H9 (cell line): Measurements from ENCODE around the gene TMCC2. TPM values are rescaled to one million over a fixed set of nuclear protein-coding genes. Genes with fewer than 3 reads are reported as not detected.

Source experiments
- DNase-seq: peaks from one replicate; pipeline ENCODE4 v3.0.0-alpha.2; 2017
- H2AFZ ChIP-seq: one replicate; pipeline ENCODE4 v1.6.1; 2013; ENCODE audit warnings: mild to moderate bottlenecking, low read length, control low read depth, moderate library complexity
- H2AK5ac ChIP-seq: 2 replicates; pipeline ENCODE4 v1.6.1; 2013; ENCODE audit warnings: low read length, control low read depth, mixed read lengths; ENCODE audit not compliant: insufficient read length
- H2BK120ac ChIP-seq: one replicate; pipeline ENCODE4 v1.6.1; 2013; ENCODE audit warnings: low read depth, mild to moderate bottlenecking, low read length, control low read depth, inconsistent platforms; ENCODE audit not compliant: poor library complexity, severe bottlenecking
- H2BK12ac ChIP-seq: 2 replicates; pipeline ENCODE4 v1.6.1; 2013; ENCODE audit warnings: low read length, control low read depth, mixed read lengths, low read depth; ENCODE audit not compliant: insufficient read length
- H2BK15ac ChIP-seq: 2 replicates; pipeline ENCODE4 v1.6.1; 2013; ENCODE audit warnings: low read depth, low read length, control low read depth
- H2BK20ac ChIP-seq: one replicate; pipeline ENCODE4 v1.6.1; 2013; ENCODE audit warnings: low read depth, mild to moderate bottlenecking, low read length, control low read depth, inconsistent platforms; ENCODE audit not compliant: poor library complexity, severe bottlenecking
- H2BK5ac ChIP-seq: 2 replicates; pipeline ENCODE4 v1.6.1; 2013; ENCODE audit warnings: low read length, control low read depth, mixed read lengths; ENCODE audit not compliant: insufficient read length
- H3K14ac ChIP-seq: 2 replicates; pipeline ENCODE4 v1.6.1; 2013; ENCODE audit warnings: low read length, control low read depth; ENCODE audit not compliant: insufficient read depth
- H3K18ac ChIP-seq: 2 replicates; pipeline ENCODE4 v1.6.1; 2013; ENCODE audit warnings: low read depth, mild to moderate bottlenecking, mixed read lengths, low read length, control low read depth; ENCODE audit not compliant: insufficient read length
- H3K23ac ChIP-seq: 2 replicates; pipeline ENCODE4 v1.6.1; 2013; ENCODE audit warnings: low read length, control low read depth, mixed read lengths, low read depth; ENCODE audit not compliant: insufficient read length
- H3K23me2 ChIP-seq: 2 replicates; pipeline ENCODE4 v1.6.1; 2013; ENCODE audit warnings: low read depth, mild to moderate bottlenecking, mixed read lengths, low read length, control low read depth; ENCODE audit not compliant: insufficient read length, poor library complexity, severe bottlenecking
- H3K27ac ChIP-seq: 2 replicates; pipeline ENCODE4 v1.5.1; 2013; ENCODE audit warnings: low read length, control low read depth, mixed read lengths, low read depth; ENCODE audit not compliant: insufficient read length
- H3K27me3 ChIP-seq: 2 replicates; pipeline ENCODE4 v1.6.1; 2013; ENCODE audit warnings: low read length, control low read depth, inconsistent platforms; ENCODE audit not compliant: insufficient read depth
- H3K4ac ChIP-seq: 2 replicates; pipeline ENCODE4 v1.6.1; 2013; ENCODE audit warnings: low read depth, mild to moderate bottlenecking, control low read depth, inconsistent platforms, low read length, moderate library complexity
- H3K4me1 ChIP-seq: 2 replicates; pipeline ENCODE4 v1.6.1; 2013; ENCODE audit warnings: low read length, control low read depth, inconsistent platforms; ENCODE audit not compliant: insufficient read depth
- H3K4me2 ChIP-seq: 2 replicates; pipeline ENCODE4 v1.6.1; 2013; ENCODE audit warnings: low read length, control low read depth, mixed read lengths; ENCODE audit not compliant: insufficient read length, insufficient read depth
- H3K56ac ChIP-seq: 2 replicates; pipeline ENCODE4 v1.6.1; 2013; ENCODE audit warnings: low read depth, mild to moderate bottlenecking, mixed read lengths, low read length, control low read depth; ENCODE audit not compliant: insufficient read length
- H3K79me1 ChIP-seq: 2 replicates; pipeline ENCODE4 v1.6.1; 2013; ENCODE audit warnings: low read depth, mild to moderate bottlenecking, moderate library complexity, low read length, control low read depth, inconsistent platforms; ENCODE audit not compliant: insufficient read depth, poor library complexity, severe bottlenecking
- H3K79me2 ChIP-seq: 2 replicates; pipeline ENCODE4 v1.6.1; 2013; ENCODE audit warnings: low read length, control low read depth, inconsistent platforms; ENCODE audit not compliant: insufficient read depth
- H3K9ac ChIP-seq: 2 replicates; pipeline ENCODE4 v1.6.1; 2013; ENCODE audit warnings: low read length, control low read depth, mixed read lengths; ENCODE audit not compliant: insufficient read length; ENCODE audit errors: extremely low read depth
- H3K9me3 ChIP-seq: one replicate; pipeline ENCODE4 v1.6.1; 2013; ENCODE audit warnings: low read depth, low read length, inconsistent platforms; ENCODE audit not compliant: control insufficient read depth
- H3T11ph ChIP-seq: one replicate; pipeline ENCODE4 v1.6.1; 2013; ENCODE audit warnings: mild to moderate bottlenecking, low read length, control low read depth, inconsistent platforms
- H4K20me1 ChIP-seq: one replicate; pipeline ENCODE4 v1.6.1; 2013; ENCODE audit not compliant: control insufficient read depth, insufficient read length, insufficient read depth
- H4K5ac ChIP-seq: 2 replicates; pipeline ENCODE4 v1.6.1; 2013; ENCODE audit warnings: low read depth, mild to moderate bottlenecking, mixed read lengths, low read length, control low read depth; ENCODE audit not compliant: insufficient read length
- H4K8ac ChIP-seq: replicated peaks from 2 replicates; pipeline ENCODE4 v1.6.1; 2013; ENCODE audit warnings: low read length, control low read depth, mixed read lengths, low read depth; ENCODE audit not compliant: insufficient read length
- H4K91ac ChIP-seq: 2 replicates; pipeline ENCODE4 v1.6.1; 2013; ENCODE audit warnings: low read depth, mild to moderate bottlenecking, moderate library complexity, mixed read lengths, low read length, control low read depth; ENCODE audit not compliant: insufficient read length
- H3K27ac Mint-ChIP-seq, 3 experiments: 2 replicates in 2 of 3; 3 replicates in 1 of 3; pipeline ENCODE4 v1.8.0; 2020 to 2021; ENCODE audit warnings: mixed read lengths in 3 of 3, mild to moderate bottlenecking in 1 of 3, moderate library complexity in 1 of 3
- H3K27me3 Mint-ChIP-seq: 2 replicates; pipeline ENCODE4 v1.8.0; 2021; ENCODE audit warnings: low read depth, mild to moderate bottlenecking, moderate library complexity, mixed read lengths
- H3K36me3 Mint-ChIP-seq, 3 experiments: 2 replicates in 2 of 3; 3 replicates in 1 of 3; pipeline ENCODE4 v1.8.0; 2020 to 2021; ENCODE audit warnings: low read depth in 3 of 3, mixed read lengths in 3 of 3; ENCODE audit not compliant: insufficient read depth in 1 of 3
- H3K4me1 Mint-ChIP-seq, 2 experiments: 2 replicates each; pipeline ENCODE4 v1.8.0; 2020; ENCODE audit warnings: mixed read lengths in 2 of 2
- H3K4me3 Mint-ChIP-seq, 2 experiments: 2 replicates in 1 of 2; 3 replicates in 1 of 2; pipeline ENCODE4 v1.8.0; 2020 to 2021; ENCODE audit warnings: mild to moderate bottlenecking in 2 of 2, mixed read lengths in 2 of 2, moderate library complexity in 1 of 2
- H3K9me3 Mint-ChIP-seq, 2 experiments: 2 replicates in 1 of 2; 3 replicates in 1 of 2; pipeline ENCODE4 v1.8.0; 2020; ENCODE audit warnings: mild to moderate bottlenecking in 2 of 2, mixed read lengths in 2 of 2, moderate library complexity in 1 of 2
- CTCF ChIP-seq: fragments of 200-600 bp; sonication (generic); conservative IDR thresholded peaks from 3 replicates; pipeline ENCODE4 v1.8.0; 2021; ENCODE audit warnings: antibody characterized with exemption, mild to moderate bottlenecking
- WGBS: extraction: QIAGEN DNeasy Blood & Tissue Kit; methylation state at CpG from one replicate; pipeline ENCODE4 v1.1.7; 2013; ENCODE audit warnings: missing lambda C conversion rate, low lambda C conversion rate, mixed read lengths; ENCODE audit not compliant: insufficient read length; ENCODE audit errors: extremely low coverage; 5-methylcytosine and 5-hydroxymethylcytosine counted together
- total RNA-seq: library from RNA; stranded (reverse); gene quantifications from 2 replicates; pipeline ENCODE4 v1.2.1, GENCODE V29; 2021

Gene TMCC2
- total RNA-seq, 1 experiment from 2014 or later: 11.7 TPM

- Histone ChIP-seq H4K91ac (no peak overlapping the region), H4K20me1 (no peaks in the 10 kb centered on the region), H3K23me2 (no peaks in the 10 kb centered on the region), H3K23ac (no peak overlapping the region), H3K9ac (no peak overlapping the region), H3K79me1 (no peaks in the 10 kb centered on the region), H2BK15ac (no peak overlapping the region), H3K4ac (no peak overlapping the region), H3K18ac (no peak overlapping the region), H3K4me1 (no peaks in the 10 kb centered on the region), H4K5ac (no peak overlapping the region), H3K4me2 (no peak overlapping the region), H3K56ac (no peak overlapping the region), H2AK5ac (no peak overlapping the region), H3K27me3 (no peaks in the 10 kb centered on the region), H4K8ac (no peak overlapping the region), H3K14ac (no peak overlapping the region), H2BK120ac (no peak overlapping the region), H2AFZ (no peak overlapping the region), H3K79me2 (no peaks in the 10 kb centered on the region), H3K27ac (no peak overlapping the region), H2BK12ac (no peak overlapping the region), H2BK5ac (no peak overlapping the region), H3T11ph (no peak overlapping the region), H2BK20ac (no peak overlapping the region), H3K9me3 (no peaks in the 10 kb centered on the region)
- peaks cover 0 to 9% (median 8%) of the 10 kb centered on the region in 3 experiments; a peak in 3 of 7 replicates for H3K36me3 Mint-ChIP-seq
- no peak overlapping the region; a peak in 1 of 7 replicates for H3K27ac Mint-ChIP-seq
- peaks cover 8 to 12% of the 10 kb centered on the region in 2 experiments; a peak in 3 of 4 replicates for H3K4me1 Mint-ChIP-seq
- WGBS: no CpG with 5 or more reads among the region's 36 CpGs
- no peak for DNase-seq
- H3K27me3 Mint-ChIP-seq: no peaks in the 10 kb centered on the region; the same call in 1 of the 2 replicates
- H3K9me3 Mint-ChIP-seq: no peaks in the 10 kb centered on the region
- no peak overlapping the region for H3K4me3 Mint-ChIP-seq
- no peak for TF ChIP-seq CTCF
These were observed 13.8 kb downstream of the TMCC2 start for GRCh38 chr1:205241366-205242030.
